H1 (cell line): ENCODE data around the gene MRPL3. TPM values are rescaled to one million over a fixed set of nuclear protein-coding genes. Genes with fewer than 3 reads are reported as not detected.

Source experiments
- BCL11A ChIP-seq, 2 experiments: IDR thresholded peaks; one replicate each; pipeline ENCODE4 v1.6.1; 2011; ENCODE audit warnings: low read depth in 2 of 2, low read length in 2 of 2, mild to moderate bottlenecking in 2 of 2
- CBX5 ChIP-seq: fragments of 300-800, 300-1000 bp; sonication (generic); IDR thresholded peaks from 2 replicates; pipeline ENCODE4 v1.7.1; 2016; ENCODE audit warnings: antibody characterized with exemption, low read length, low read depth
- CHD2 ChIP-seq: IDR thresholded peaks from 2 replicates; pipeline ENCODE4 v1.6.1; 2012; ENCODE audit warnings: low read length, improper control_type of control experiment
- CHD7 ChIP-seq: fragments of 300-600 bp; sonication (generic); IDR thresholded peaks from 2 replicates; pipeline ENCODE4 v1.7.1; 2012; ENCODE audit warnings: low read length, moderate library complexity, mild to moderate bottlenecking, inconsistent platforms; ENCODE audit not compliant: insufficient replicate concordance
- HDAC6 ChIP-seq: IDR thresholded peaks from one replicate; pipeline ENCODE4 v1.7.1; 2012; ENCODE audit warnings: low read depth, mild to moderate bottlenecking, inconsistent platforms, low read length, moderate library complexity
- KDM4A ChIP-seq: IDR thresholded peaks from one replicate; pipeline ENCODE4 v1.7.1; 2012; ENCODE audit warnings: low read depth, mild to moderate bottlenecking, moderate library complexity, low read length, inconsistent platforms; ENCODE audit not compliant: severe bottlenecking
- MAX ChIP-seq: IDR thresholded peaks from 2 replicates; pipeline ENCODE4 v1.6.1; 2012; ENCODE audit warnings: inconsistent platforms
- PHF8 ChIP-seq: fragments of 200-600 bp; sonication (generic); conservative IDR thresholded peaks from 2 replicates; pipeline ENCODE4 v1.7.1; 2012; ENCODE audit warnings: low read depth, mild to moderate bottlenecking, inconsistent platforms, low read length, moderate library complexity
- RAD21 ChIP-seq, 2 experiments: IDR thresholded peaks in 1 of 2; conservative IDR thresholded peaks in 1 of 2; 2 replicates each; pipeline ENCODE4 v1.6.1; 2011; ENCODE audit warnings: low read depth in 2 of 2, low read length in 2 of 2, improper control_type of control experiment in 1 of 2, inconsistent platforms in 1 of 2, mild to moderate bottlenecking in 1 of 2, moderate library complexity in 1 of 2
- RFX5 ChIP-seq: IDR thresholded peaks from 2 replicates; pipeline ENCODE4 v1.6.1; 2011; ENCODE audit warnings: low read depth, low read length, improper control_type of control experiment, borderline replicate concordance
- SIRT6 ChIP-seq: IDR thresholded peaks from one replicate; pipeline ENCODE4 v1.7.1; 2012; ENCODE audit warnings: low read length, inconsistent platforms
- TCF12 ChIP-seq: IDR thresholded peaks from 2 replicates; pipeline ENCODE4 v1.6.1; 2011; ENCODE audit warnings: low read depth, mild to moderate bottlenecking, low read length
- polyA plus RNA-seq, 7 experiments: library from polyadenylated mRNA; depleted of rRNA in 3 of 7; stranded (reverse) in 5 of 7; unstranded in 2 of 7; fragments of >200 nt in 5 of 7; fragments of 200-250 nt in 2 of 7; gene quantifications; 1 replicate in 5 of 7; 2 replicates in 1 of 7; 4 replicates in 1 of 7; pipeline versions ENCODE4 v1.2.1 to v1.2.3, GENCODE V29; 2011 to 2013; ENCODE audit warnings: missing spikeins in 2 of 7, mixed read lengths in 2 of 7
- total RNA-seq: library from RNA; stranded (reverse); fragmentation: NEBNext Ultra II Directional; extraction: Animal tissue kit (Norgen Biotek cat#: 25700); gene quantifications from 2 replicates; pipeline ENCODE4 v1.2.1, GENCODE V29; 2021

The MRPL3 gene
- total and polyA plus RNA-seq, 2 of the 8 experiments (the other 6 are each of a cell fraction or from before 2014, with no cell fraction given), result 164 to 175 TPM

GRCh38 chr3:131447349-131447748 lies 55.4 kb downstream of the MRPL3 start (continued):
- TF ChIP-seq CHD7 (no peak), RFX5 (no peak), TCF12 (no peak), HDAC6 (no peak), MAX (no peak), CHD2 (no peak), BCL11A (IDR thresholded peaks at IDR 0.05; ENCODE audit: low read depth in 2 of 2, low read length in 2 of 2) (no peak), KDM4A (no peak), RAD21 (IDR thresholded peaks at IDR 0.05 in 1 of 2, conservative IDR thresholded peaks at IDR 0.05 in 1 of 2; ENCODE audit: low read depth in 2 of 2, low read length in 2 of 2) (no peak), PHF8 (no peak), CBX5 (no peak), SIRT6 (no peak)
